ENCODE measurements around the gene SAPCD2. TPM values are rescaled to one million over a fixed set of nuclear protein-coding genes. Genes with fewer than 3 reads are reported as not detected.
A peak's percentile ranks its signal among the peaks of the same experiment; 100 is the strongest.

SAPCD2 gene
- total and polyA plus RNA-seq, 12 donors: 0.07 to 1.7 (median 0.58) TPM

DNA sequence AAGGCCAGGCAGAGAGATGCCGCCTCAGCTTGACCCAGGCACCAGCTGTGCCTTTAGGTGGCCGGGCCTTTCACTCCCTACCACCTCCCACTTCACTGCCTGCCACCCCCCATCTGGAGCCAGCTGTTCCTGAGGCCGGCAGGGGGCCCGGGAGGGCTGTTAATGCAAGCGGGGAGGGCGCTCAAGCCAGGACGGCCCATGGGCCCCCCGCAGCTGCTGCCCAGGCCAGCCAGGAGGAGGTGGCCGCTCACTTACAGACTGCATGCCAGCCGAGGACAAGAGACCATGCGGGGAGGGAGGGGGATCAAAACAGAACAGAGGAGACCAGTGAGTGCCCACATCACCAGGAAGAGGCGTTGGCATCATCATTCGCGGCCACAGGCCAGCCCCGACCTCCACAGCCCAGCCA lies 46.8 kb downstream of the SAPCD2 start:
- Histone ChIP-seq H3K9me3 (replicated peaks in 1 of 3) (no peaks in the 10 kb centered on the region), H3K4me1 (replicated peaks in 1 of 2) (peaks cover 3 to 13% of the 10 kb centered on the region in 2 donors), H3K27ac (no peak overlapping the region), H3K4me3 (no peak overlapping the region), H3K27me3 (no peaks in the 10 kb centered on the region), H3K36me3 (replicated peaks in 1 of 2) (no peaks in the 10 kb centered on the region)
- intact Hi-C loops (cut with DNase I): loop anchor here in 1 of 2 donors (5.0 kb wide), 1 partner anchor 66 kb away; no protein-coding TSS in a partner anchor
- TF ChIP-seq, protein P1, sequence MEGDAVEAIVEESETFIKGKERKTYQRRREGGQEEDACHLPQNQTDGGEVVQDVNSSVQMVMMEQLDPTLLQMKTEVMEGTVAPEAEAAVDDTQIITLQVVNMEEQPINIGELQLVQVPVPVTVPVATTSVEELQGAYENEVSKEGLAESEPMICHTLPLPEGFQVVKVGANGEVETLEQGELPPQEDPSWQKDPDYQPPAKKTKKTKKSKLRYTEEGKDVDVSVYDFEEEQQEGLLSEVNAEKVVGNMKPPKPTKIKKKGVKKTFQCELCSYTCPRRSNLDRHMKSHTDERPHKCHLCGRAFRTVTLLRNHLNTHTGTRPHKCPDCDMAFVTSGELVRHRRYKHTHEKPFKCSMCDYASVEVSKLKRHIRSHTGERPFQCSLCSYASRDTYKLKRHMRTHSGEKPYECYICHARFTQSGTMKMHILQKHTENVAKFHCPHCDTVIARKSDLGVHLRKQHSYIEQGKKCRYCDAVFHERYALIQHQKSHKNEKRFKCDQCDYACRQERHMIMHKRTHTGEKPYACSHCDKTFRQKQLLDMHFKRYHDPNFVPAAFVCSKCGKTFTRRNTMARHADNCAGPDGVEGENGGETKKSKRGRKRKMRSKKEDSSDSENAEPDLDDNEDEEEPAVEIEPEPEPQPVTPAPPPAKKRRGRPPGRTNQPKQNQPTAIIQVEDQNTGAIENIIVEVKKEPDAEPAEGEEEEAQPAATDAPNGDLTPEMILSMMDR (IDR thresholded peaks at IDR 0.05): no peak
- no peak for TF ChIP-seq POLR2A (IDR thresholded peaks at IDR 0.05)
- no peak for DNase-seq
- 83 to 93% (median 91%) methylated on average over 3 to 15 of the region's 15 CpGs for WGBS, 4 donors

DNA sequence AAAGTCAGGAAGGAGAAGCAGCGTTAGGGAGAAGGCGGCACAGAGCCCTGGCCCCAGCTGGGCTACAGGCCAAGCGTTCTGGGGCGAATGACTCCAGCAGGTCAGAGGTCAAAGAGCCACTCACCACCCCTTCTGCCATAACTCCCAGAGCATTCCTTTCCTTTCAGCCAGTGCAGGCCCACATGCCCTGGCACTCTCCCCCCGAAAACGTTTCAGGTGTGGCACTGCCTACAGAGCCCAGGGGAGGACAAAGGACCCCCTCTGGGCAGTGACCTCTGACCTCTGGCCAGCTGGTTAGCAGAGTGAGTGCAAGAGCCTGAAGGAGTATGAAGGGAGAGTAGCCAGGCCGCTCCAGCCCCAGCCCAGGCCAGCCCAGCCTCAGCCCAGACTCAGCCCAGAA lies 47.2 kb downstream of the SAPCD2 start:
- peaks cover 0 to 10% of the 10 kb centered on the region in 2 donors for H3K4me1 ChIP-seq (replicated peaks in 1 of 2)
- TF ChIP-seq, protein P1 (IDR thresholded peaks at IDR 0.05): no peak
- TF ChIP-seq POLR2A (IDR thresholded peaks at IDR 0.05): no peak
- no peaks in the 10 kb centered on the region for H3K36me3 ChIP-seq (replicated peaks in 1 of 2)
- intact Hi-C loops (cut with DNase I): loop anchor here in 1 of 2 donors (5.0 kb wide), 1 partner anchor 66 kb away; no protein-coding TSS in a partner anchor
- H3K9me3 ChIP-seq (replicated peaks in 1 of 3): no peaks in the 10 kb centered on the region
- no peaks in the 10 kb centered on the region for H3K27me3 ChIP-seq
- DNase-seq: no peak
- WGBS, 4 donors: 71 to 79% (median 75%) methylated on average over 6 to 7 of the region's 7 CpGs
- H3K27ac ChIP-seq: peak overlapping the region in 1 of 5 donors; percentile 10
- H3K4me3 ChIP-seq: no peak overlapping the region

DNA sequence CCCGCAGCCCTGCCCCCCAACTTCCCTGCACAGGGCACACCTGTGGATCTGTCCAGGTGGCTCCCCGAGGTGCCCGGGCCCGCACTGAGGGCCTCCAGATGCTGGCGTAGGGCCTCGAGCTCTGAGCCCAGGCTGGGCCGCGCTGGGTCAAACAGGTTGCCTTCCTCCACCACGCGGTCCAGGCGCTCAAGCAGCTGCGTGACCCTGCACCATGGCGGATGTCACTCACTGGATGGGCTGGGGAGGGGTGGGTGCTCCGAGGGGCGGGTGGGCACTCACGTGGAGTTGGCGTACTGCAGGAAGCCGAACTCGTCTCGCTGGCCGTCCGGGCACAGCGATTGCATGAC lies 47.7 kb downstream of the SAPCD2 start:
- Histone ChIP-seq H3K27ac (peak overlapping the region in 1 of 5 donors; percentile 22), H3K4me1 (replicated peaks in 1 of 2) (peaks cover 0 to 10% of the 10 kb centered on the region in 2 donors), H3K36me3 (replicated peaks in 1 of 2) (peaks cover 0 to 4% of the 10 kb centered on the region in 2 donors), H3K4me3 (no peak overlapping the region), H3K27me3 (no peaks in the 10 kb centered on the region), H3K9me3 (replicated peaks in 1 of 3) (no peaks in the 10 kb centered on the region)
- TF ChIP-seq, protein P1 (IDR thresholded peaks at IDR 0.05): no peak
- TF ChIP-seq POLR2A (IDR thresholded peaks at IDR 0.05): no peak
- DNase-seq: no peak
- intact Hi-C loops (cut with DNase I): loop anchor here in 1 of 2 donors (5.0 kb wide), 1 partner anchor 65 kb away; no protein-coding TSS in a partner anchor
- 85 to 94% (median 92%) methylated on average over 10 to 23 of the region's 23 CpGs for WGBS, 4 donors

DNA sequence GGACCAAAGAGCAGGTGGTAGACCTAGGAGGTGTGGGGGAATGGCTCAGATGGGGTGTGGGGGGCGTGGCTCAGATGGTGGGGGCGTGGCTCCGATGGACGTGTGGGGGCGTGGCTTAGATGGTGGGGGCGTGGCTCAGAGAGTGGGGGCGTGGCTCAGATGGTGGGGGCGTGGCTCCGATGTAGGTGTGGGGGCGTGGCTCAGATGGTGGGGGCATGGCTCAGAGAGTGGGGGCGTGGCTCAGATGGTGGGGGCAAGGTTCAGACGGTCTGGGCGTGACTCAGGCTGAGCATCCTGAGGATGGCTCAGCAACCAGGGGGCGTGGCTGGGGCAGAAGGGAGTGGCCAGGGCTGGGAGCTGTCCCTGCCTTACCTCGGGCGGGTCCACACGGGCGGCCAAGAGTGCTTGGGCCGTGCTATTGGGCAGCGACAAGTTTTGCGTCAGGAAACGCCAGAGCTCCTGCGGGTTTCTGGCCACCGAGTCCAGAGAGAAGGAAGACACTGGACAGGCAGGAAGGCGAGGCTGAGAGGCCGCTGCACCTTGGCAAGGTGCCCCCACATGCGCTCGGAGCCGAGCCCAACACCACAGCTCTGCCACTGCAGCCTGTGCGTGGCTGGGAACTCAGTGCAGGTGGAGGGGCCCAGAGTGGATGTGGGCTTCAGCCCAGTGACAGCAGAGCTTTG lies 48.2 kb downstream of the SAPCD2 start:
- WGBS, 4 donors: 45 to 53% (median 51%) methylated on average over 20 to 30 of the region's 30 CpGs
- Histone ChIP-seq H3K27ac (peak overlapping the region in 1 of 5 donors; percentile 22), H3K4me1 (replicated peaks in 1 of 2) (peaks cover 0 to 5% of the 10 kb centered on the region in 2 donors), H3K9me3 (replicated peaks in 1 of 3) (no peaks in the 10 kb centered on the region), H3K27me3 (no peaks in the 10 kb centered on the region), H3K36me3 (replicated peaks in 1 of 2) (peaks cover 0 to 9% of the 10 kb centered on the region in 2 donors), H3K4me3 (no peak overlapping the region)
- TF ChIP-seq, protein P1 (IDR thresholded peaks at IDR 0.05): no peak
- no peak for TF ChIP-seq POLR2A (IDR thresholded peaks at IDR 0.05)
- intact Hi-C loops (cut with DNase I): loop anchor here in 1 of 2 donors (5.0 kb wide), 1 partner anchor 65 kb away; no protein-coding TSS in a partner anchor
- peak; percentile 62 to 92 (median 90) for DNase-seq
